GM12801 (cell line): Measurements from ENCODE around the gene CISD3.

Experiments
- TF ChIP-seq, protein P1 (sequence below): IDR thresholded peaks from one replicate; pipeline ENCODE4 v1.5.1; 2011; ENCODE audit warnings: control low read depth; ENCODE audit not compliant: insufficient read length; ENCODE audit errors: extremely low read depth

The CISD3 gene

GRCh38 chr17:38697061-38697820, 32.9 kb upstream of the CISD3 start:
- TF ChIP-seq, protein P1, sequence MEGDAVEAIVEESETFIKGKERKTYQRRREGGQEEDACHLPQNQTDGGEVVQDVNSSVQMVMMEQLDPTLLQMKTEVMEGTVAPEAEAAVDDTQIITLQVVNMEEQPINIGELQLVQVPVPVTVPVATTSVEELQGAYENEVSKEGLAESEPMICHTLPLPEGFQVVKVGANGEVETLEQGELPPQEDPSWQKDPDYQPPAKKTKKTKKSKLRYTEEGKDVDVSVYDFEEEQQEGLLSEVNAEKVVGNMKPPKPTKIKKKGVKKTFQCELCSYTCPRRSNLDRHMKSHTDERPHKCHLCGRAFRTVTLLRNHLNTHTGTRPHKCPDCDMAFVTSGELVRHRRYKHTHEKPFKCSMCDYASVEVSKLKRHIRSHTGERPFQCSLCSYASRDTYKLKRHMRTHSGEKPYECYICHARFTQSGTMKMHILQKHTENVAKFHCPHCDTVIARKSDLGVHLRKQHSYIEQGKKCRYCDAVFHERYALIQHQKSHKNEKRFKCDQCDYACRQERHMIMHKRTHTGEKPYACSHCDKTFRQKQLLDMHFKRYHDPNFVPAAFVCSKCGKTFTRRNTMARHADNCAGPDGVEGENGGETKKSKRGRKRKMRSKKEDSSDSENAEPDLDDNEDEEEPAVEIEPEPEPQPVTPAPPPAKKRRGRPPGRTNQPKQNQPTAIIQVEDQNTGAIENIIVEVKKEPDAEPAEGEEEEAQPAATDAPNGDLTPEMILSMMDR: no peak

DNA sequence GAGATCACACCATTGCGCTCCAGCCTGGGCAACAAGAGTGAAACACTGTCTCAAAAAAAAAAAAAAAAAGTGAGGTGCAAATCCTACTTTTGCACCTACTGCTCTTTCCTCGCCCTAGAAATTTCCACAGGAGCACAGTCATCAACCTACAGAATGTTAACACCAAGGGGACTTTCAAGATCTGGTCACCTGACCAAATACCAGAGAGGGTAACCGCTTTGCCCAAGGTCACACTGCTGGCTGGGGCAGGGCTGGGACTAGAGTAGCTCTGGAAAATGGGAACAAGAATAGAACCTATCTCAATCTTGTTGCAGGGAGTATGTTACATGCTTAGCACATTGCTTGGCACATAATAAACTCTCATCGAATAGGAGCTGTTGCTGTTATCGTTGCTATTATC, 31.4 kb upstream of the CISD3 start:
- TF ChIP-seq, protein P1: no peak

DNA sequence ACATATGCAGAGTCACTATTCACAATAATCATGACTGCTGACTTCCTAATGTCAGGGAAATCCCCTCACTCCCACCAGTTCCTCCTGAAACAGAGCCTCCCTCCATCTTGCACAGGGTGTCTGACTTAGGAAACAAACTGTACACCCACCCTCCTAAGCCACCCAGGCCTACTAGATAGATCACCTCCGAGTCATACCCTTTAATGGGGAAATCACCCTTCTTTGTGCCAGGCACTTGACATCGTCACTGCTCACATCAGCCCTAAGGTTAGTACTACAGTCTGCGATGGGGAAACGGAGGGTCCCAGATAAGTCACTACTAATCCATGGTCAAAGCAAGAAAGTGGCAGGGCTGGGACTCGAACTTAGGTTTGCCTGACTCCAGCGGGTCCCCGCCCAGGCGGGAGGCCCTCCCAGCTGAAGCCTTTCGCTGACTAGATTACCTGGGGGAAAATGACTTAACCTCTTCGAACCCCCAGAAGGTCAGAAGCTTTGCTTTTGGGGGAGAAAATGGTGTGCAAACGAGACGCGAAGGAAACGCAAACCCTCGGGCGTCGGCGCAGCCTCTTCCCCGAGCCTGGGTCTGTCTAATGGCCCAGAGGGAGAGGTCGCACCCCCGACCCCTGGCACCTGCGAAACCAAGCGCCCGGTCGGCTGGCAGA, 28.5 kb upstream of the CISD3 start:
- TF ChIP-seq, protein P1: no peak

- TF ChIP-seq, protein P1: no peak
Observed at GRCh38 chr17:38702166-38702915, 27.8 kb upstream of the CISD3 start.

GRCh38 chr17:38702916-38703741, 27.0 kb upstream of the CISD3 start:
- TF ChIP-seq, protein P1: no peak

DNA sequence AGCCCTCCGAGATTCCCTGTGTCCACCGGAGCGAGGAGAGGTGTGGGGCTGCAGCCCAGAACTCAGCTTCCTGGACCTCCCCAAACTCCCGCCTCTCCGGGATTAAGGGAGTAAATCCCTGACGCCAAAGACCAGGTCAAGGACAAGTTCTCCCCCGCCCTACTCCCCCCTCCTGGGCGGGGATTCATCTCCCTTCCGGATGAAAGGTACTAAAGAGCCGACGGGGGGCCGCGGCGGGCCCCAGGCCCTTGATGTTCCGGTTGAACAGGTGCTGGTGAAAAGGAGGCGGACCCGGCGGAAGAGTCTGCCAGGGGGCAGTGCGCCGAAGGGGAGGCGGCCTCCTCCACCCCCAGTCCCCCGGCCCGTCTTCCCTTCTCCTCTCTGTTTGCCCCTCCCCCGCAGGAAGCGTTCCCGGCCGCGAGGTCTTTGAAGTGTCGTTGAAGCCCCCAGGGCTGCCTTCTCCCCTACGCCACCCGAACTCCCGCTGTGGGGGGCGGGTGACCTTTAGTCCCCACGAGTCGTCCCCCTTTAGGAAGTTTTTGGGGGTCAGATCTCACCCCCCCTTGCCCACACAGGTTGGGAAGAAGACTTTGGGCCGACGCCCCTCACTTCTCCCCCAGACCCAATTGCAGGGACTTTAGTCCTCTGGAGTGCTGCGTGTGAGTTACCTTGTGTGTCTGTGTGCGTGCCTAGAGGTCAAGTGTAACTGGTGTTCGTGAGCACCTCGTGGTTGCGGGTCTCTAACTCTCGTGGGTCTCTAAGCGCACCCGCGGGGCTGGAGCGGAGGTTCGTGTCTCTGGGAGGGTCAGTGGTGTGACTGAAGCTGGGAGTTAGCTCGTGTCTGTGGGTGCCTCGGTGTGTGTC, 26.2 kb upstream of the CISD3 start:
- TF ChIP-seq, protein P1: no peak
